ENCODE results near the gene LEMD2. TPM values are rescaled to one million over a fixed set of nuclear protein-coding genes. Genes with fewer than 3 reads are reported as not detected.

Gene LEMD2
- polyA plus RNA-seq, 1 donor (not counting 4 experiments of a cell fraction or from before 2014, with no cell fraction given): 48.6 TPM

- FAIRE-seq (no peak), DNase-seq (ENCODE audit: low read depth, low spot score) (no peak)
- Histone ChIP-seq H3K4me2 (ENCODE audit: control insufficient read depth, extremely low read depth, insufficient read depth, low read depth, low read length) (peak overlapping the region; percentile 22), H3K27ac (ENCODE audit: control insufficient read depth, insufficient read depth, low read length) (no peak overlapping the region), H2AFZ (ENCODE audit: control insufficient read depth, low read length) (no peak overlapping the region), H3K4me3 (ENCODE audit: control insufficient read depth in 2 of 3, extremely low read depth in 1 of 3, insufficient read depth in 2 of 3, low read depth in 1 of 3, low read length in 3 of 3) (no peak overlapping the region), H3K79me2 (ENCODE audit: control insufficient read depth, insufficient read depth, low read length) (no peaks in the 10 kb centered on the region), H3K9me1 (ENCODE audit: control insufficient read depth, extremely low read depth, insufficient read depth, low read length) (peaks cover 5% of the 10 kb centered on the region), H4K20me1 (ENCODE audit: control insufficient read depth, extremely low read depth, insufficient read depth, low read length) (peaks cover 4% of the 10 kb centered on the region), H3K9me3 (ENCODE audit: control insufficient read depth, low read depth, low read length) (no peaks in the 10 kb centered on the region), H3K36me3 (ENCODE audit: control insufficient read depth in 2 of 2, extremely low read depth in 1 of 2, insufficient read depth in 2 of 2, low read length in 2 of 2) (peaks cover 19 to 31% of the 10 kb centered on the region in 2 experiments), H3K4me1 (ENCODE audit: control insufficient read depth, extremely low read depth, insufficient read depth, low read length) (peaks cover 30% of the 10 kb centered on the region), H3K9ac (ENCODE audit: control insufficient read depth, extremely low read depth, insufficient read depth, low read length) (peak overlapping the region; percentile 22), H3K27me3 (ENCODE audit: control insufficient read depth, extremely low read depth, insufficient read depth, low read length) (peaks cover 10% of the 10 kb centered on the region)
- TF ChIP-seq EZH2 (IDR thresholded peaks at IDR 0.05; ENCODE audit: low read length) (no peak), CTCF (optimal IDR thresholded peaks at IDR 0.05 in 1 of 3, IDR thresholded peaks at IDR 0.05 in 1 of 3, conservative IDR thresholded peaks at IDR 0.05 in 1 of 3; ENCODE audit: extremely low read depth in 1 of 3, insufficient read depth in 2 of 3, low read length in 3 of 3) (peak in 2 of 3 experiments; percentile 48 to 89)
- dilution Hi-C loops (cut with MboI; ENCODE audit: extremely low pct_ligation_motif_present, low sequenced_read_pairs): no loop called here
These were observed 17.5 kb downstream of the LEMD2 start for GRCh38 chr6:33771146-33772081.

- Histone ChIP-seq H3K36me3 (ENCODE audit: control insufficient read depth in 2 of 2, extremely low read depth in 1 of 2, insufficient read depth in 2 of 2, low read length in 2 of 2) (peaks cover 13 to 26% of the 10 kb centered on the region in 2 experiments), H3K4me1 (ENCODE audit: control insufficient read depth, extremely low read depth, insufficient read depth, low read length) (peaks cover 30% of the 10 kb centered on the region), H3K27me3 (ENCODE audit: control insufficient read depth, extremely low read depth, insufficient read depth, low read length) (peaks cover 12% of the 10 kb centered on the region), H3K27ac (ENCODE audit: control insufficient read depth, insufficient read depth, low read length) (no peak overlapping the region), H3K9me3 (ENCODE audit: control insufficient read depth, low read depth, low read length) (no peaks in the 10 kb centered on the region), H3K4me2 (ENCODE audit: control insufficient read depth, extremely low read depth, insufficient read depth, low read depth, low read length) (no peak overlapping the region), H3K9me1 (ENCODE audit: control insufficient read depth, extremely low read depth, insufficient read depth, low read length) (peaks cover 5% of the 10 kb centered on the region), H4K20me1 (ENCODE audit: control insufficient read depth, extremely low read depth, insufficient read depth, low read length) (peaks cover 4% of the 10 kb centered on the region), H3K79me2 (ENCODE audit: control insufficient read depth, insufficient read depth, low read length) (no peaks in the 10 kb centered on the region), H2AFZ (ENCODE audit: control insufficient read depth, low read length) (no peak overlapping the region), H3K9ac (ENCODE audit: control insufficient read depth, extremely low read depth, insufficient read depth, low read length) (no peak overlapping the region), H3K4me3 (ENCODE audit: control insufficient read depth in 2 of 3, extremely low read depth in 1 of 3, insufficient read depth in 2 of 3, low read depth in 1 of 3, low read length in 3 of 3) (no peak overlapping the region)
- no peak for TF ChIP-seq EZH2 (IDR thresholded peaks at IDR 0.05; ENCODE audit: low read length)
- no peak for TF ChIP-seq CTCF (optimal IDR thresholded peaks at IDR 0.05 in 1 of 3, IDR thresholded peaks at IDR 0.05 in 1 of 3, conservative IDR thresholded peaks at IDR 0.05 in 1 of 3; ENCODE audit: extremely low read depth in 1 of 3, insufficient read depth in 2 of 3, low read length in 3 of 3)
- DNase-seq (ENCODE audit: low read depth, low spot score) (no peak), FAIRE-seq (no peak)
- dilution Hi-C loops (cut with MboI; ENCODE audit: extremely low pct_ligation_motif_present, low sequenced_read_pairs): no loop called here
These were observed 18.1 kb downstream of the LEMD2 start for GRCh38 chr6:33770833-33771145.

All from keratinocyte (primary cell).